ENCODE measurements around the gene STRA8. TPM values are rescaled to one million over a fixed set of nuclear protein-coding genes. Genes with fewer than 3 reads are reported as not detected.

STRA8 gene
- total and polyA plus RNA-seq, 2 of the 13 experiments (the other 11 are each of a cell fraction or from before 2014, with no cell fraction given), result not detected

DNA sequence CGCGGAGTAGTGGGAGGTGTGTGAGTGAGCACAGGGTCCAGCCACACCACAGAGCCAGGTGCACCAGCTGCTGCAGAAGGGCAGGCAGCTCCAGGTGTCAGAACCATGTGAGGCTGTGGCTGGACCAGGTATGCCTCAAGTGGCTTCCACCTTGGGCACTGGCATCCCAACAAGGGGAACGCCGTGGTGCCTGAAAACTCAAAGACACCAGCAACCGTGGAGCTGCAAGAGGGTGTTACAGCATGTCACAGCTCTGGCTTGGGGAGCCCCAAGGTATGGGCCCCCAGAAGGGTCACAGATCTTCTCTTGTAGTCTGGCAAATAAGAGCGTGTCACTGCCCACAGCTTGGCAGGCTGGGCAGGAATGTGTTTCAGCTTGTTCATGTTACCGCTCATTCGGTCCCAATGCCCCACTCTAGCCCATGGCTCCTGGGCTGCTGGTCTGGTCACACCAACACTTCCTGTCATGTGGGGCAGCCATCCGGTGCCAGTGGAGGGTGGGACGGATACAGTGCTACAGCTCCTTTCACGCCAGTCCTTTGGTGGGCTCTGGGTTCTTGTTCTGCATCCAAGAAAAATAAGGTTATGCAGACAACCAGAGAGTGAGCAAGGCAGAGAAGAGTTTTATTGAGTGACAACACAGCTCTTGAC, 29.8 kb downstream of the STRA8 start (continued):
- TF ChIP-seq, protein P1, sequence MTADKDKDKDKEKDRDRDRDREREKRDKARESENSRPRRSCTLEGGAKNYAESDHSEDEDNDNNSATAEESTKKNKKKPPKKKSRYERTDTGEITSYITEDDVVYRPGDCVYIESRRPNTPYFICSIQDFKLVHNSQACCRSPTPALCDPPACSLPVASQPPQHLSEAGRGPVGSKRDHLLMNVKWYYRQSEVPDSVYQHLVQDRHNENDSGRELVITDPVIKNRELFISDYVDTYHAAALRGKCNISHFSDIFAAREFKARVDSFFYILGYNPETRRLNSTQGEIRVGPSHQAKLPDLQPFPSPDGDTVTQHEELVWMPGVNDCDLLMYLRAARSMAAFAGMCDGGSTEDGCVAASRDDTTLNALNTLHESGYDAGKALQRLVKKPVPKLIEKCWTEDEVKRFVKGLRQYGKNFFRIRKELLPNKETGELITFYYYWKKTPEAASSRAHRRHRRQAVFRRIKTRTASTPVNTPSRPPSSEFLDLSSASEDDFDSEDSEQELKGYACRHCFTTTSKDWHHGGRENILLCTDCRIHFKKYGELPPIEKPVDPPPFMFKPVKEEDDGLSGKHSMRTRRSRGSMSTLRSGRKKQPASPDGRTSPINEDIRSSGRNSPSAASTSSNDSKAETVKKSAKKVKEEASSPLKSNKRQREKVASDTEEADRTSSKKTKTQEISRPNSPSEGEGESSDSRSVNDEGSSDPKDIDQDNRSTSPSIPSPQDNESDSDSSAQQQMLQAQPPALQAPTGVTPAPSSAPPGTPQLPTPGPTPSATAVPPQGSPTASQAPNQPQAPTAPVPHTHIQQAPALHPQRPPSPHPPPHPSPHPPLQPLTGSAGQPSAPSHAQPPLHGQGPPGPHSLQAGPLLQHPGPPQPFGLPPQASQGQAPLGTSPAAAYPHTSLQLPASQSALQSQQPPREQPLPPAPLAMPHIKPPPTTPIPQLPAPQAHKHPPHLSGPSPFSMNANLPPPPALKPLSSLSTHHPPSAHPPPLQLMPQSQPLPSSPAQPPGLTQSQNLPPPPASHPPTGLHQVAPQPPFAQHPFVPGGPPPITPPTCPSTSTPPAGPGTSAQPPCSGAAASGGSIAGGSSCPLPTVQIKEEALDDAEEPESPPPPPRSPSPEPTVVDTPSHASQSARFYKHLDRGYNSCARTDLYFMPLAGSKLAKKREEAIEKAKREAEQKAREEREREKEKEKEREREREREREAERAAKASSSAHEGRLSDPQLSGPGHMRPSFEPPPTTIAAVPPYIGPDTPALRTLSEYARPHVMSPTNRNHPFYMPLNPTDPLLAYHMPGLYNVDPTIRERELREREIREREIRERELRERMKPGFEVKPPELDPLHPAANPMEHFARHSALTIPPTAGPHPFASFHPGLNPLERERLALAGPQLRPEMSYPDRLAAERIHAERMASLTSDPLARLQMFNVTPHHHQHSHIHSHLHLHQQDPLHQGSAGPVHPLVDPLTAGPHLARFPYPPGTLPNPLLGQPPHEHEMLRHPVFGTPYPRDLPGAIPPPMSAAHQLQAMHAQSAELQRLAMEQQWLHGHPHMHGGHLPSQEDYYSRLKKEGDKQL (CRISPR knock-in tag; IDR thresholded peaks at IDR 0.05; ENCODE audit: low read depth), result no peak
- TF ChIP-seq MATR3 (CRISPR knock-in tag; IDR thresholded peaks at IDR 0.05) (no peak), ZNF879 (CRISPR knock-in tag; IDR thresholded peaks at IDR 0.05) (no peak), PLRG1 (conservative IDR thresholded peaks at IDR 0.05) (no peak), ZNF331 (CRISPR knock-in tag; IDR thresholded peaks at IDR 0.05) (no peak), ZFP41 (CRISPR knock-in tag; IDR thresholded peaks at IDR 0.05; ENCODE audit: borderline replicate concordance) (no peak)
- TF ChIP-seq, protein P2, sequence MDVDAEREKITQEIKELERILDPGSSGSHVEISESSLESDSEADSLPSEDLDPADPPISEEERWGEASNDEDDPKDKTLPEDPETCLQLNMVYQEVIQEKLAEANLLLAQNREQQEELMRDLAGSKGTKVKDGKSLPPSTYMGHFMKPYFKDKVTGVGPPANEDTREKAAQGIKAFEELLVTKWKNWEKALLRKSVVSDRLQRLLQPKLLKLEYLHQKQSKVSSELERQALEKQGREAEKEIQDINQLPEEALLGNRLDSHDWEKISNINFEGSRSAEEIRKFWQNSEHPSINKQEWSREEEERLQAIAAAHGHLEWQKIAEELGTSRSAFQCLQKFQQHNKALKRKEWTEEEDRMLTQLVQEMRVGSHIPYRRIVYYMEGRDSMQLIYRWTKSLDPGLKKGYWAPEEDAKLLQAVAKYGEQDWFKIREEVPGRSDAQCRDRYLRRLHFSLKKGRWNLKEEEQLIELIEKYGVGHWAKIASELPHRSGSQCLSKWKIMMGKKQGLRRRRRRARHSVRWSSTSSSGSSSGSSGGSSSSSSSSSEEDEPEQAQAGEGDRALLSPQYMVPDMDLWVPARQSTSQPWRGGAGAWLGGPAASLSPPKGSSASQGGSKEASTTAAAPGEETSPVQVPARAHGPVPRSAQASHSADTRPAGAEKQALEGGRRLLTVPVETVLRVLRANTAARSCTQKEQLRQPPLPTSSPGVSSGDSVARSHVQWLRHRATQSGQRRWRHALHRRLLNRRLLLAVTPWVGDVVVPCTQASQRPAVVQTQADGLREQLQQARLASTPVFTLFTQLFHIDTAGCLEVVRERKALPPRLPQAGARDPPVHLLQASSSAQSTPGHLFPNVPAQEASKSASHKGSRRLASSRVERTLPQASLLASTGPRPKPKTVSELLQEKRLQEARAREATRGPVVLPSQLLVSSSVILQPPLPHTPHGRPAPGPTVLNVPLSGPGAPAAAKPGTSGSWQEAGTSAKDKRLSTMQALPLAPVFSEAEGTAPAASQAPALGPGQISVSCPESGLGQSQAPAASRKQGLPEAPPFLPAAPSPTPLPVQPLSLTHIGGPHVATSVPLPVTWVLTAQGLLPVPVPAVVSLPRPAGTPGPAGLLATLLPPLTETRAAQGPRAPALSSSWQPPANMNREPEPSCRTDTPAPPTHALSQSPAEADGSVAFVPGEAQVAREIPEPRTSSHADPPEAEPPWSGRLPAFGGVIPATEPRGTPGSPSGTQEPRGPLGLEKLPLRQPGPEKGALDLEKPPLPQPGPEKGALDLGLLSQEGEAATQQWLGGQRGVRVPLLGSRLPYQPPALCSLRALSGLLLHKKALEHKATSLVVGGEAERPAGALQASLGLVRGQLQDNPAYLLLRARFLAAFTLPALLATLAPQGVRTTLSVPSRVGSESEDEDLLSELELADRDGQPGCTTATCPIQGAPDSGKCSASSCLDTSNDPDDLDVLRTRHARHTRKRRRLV (CRISPR knock-in tag; IDR thresholded peaks at IDR 0.05), result no peak
